Neural cell (in vitro differentiated cells): Measurements from ENCODE around the gene SLC4A2.

Experiments
- CTCF ChIP-seq: fragments of 450-650 bp; IDR thresholded peaks from 2 replicates; pipeline ENCODE4 v1.5.1; 2014; ENCODE audit warnings: antibody characterized with exemption, mild to moderate bottlenecking, moderate library complexity; ENCODE audit not compliant: poor library complexity, severe bottlenecking
- EP300 ChIP-seq: fragments of 450-650 bp; conservative IDR thresholded peaks from 2 replicates; pipeline ENCODE4 v1.6.1; 2014; ENCODE audit warnings: antibody characterized with exemption, mild to moderate bottlenecking, moderate library complexity; ENCODE audit not compliant: poor library complexity, severe bottlenecking
- EZH2 ChIP-seq: fragments of 200-600, 300-800 bp; shearing (Covaris generic), sonication (generic); IDR thresholded peaks from 2 replicates; pipeline ENCODE4 v1.6.1; 2014; ENCODE audit warnings: antibody characterized with exemption, low read length, borderline replicate concordance, mild to moderate bottlenecking; ENCODE audit not compliant: insufficient read depth, poor library complexity, severe bottlenecking
- MXI1 ChIP-seq: fragments of 450-650 bp; conservative IDR thresholded peaks from 2 replicates; pipeline ENCODE4 v1.6.1; 2014; ENCODE audit warnings: antibody characterized with exemption, mild to moderate bottlenecking; ENCODE audit not compliant: poor library complexity, severe bottlenecking
- POLR2AphosphoS5 ChIP-seq: IDR thresholded peaks from 2 replicates; pipeline ENCODE4 v1.6.1; 2012
- RAD21 ChIP-seq: fragments of 450-650 bp; conservative IDR thresholded peaks from 2 replicates; pipeline ENCODE4 v1.6.1; 2014; ENCODE audit warnings: antibody characterized with exemption, mild to moderate bottlenecking, moderate library complexity
- SMC3 ChIP-seq: fragments of 450-650 bp; conservative IDR thresholded peaks from 2 replicates; pipeline ENCODE4 v1.6.1; 2014; ENCODE audit warnings: antibody characterized with exemption, mild to moderate bottlenecking, moderate library complexity; ENCODE audit not compliant: poor library complexity
- TAF1 ChIP-seq: IDR thresholded peaks from 2 replicates; pipeline ENCODE4 v1.6.1; 2012; ENCODE audit warnings: low read depth
- TF ChIP-seq, protein P1 (sequence below): IDR thresholded peaks from 2 replicates; pipeline ENCODE4 v1.6.1; 2012; ENCODE audit warnings: borderline replicate concordance

DNA sequence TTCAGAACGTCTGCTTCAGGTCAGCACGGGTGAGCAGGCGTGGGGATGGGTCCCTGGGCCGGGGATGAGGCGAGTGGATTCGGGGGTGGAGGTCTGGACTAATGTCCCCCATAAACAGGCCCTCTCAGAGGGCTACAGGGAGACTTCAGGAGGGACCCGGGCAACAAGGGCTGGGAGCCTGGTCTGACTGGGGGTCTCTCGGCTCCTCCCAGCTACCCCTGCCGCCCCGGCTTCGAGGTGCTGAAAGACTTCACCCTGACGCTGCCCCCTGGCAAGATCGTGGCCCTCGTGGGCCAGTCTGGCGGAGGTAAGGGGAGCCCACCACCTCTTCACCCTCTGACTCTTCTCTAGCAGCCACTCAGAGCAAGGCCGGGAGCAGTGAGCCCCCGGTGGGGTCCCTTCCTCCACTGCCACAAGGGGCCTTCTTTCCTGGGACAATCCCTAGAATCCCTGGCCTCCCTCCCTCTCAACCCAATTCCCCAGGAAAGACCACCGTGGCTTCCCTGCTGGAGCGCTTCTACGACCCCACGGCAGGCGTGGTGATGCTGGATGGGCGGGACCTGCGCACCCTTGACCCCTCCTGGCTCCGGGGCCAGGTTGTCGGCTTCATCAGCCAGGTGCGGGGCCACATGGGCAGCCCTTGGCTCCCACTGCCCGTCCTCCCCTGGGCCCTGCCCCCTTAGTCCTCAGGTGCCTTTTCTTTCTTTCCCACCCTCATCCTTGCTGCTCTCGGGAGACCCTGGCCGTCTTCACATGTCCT lies 18.6 kb upstream of the SLC4A2 start:
- no peak for TF ChIP-seq CTCF
- TF ChIP-seq POLR2AphosphoS5: no peak
- TF ChIP-seq TAF1: no peak
- TF ChIP-seq EZH2: no peak
- TF ChIP-seq, protein P1, sequence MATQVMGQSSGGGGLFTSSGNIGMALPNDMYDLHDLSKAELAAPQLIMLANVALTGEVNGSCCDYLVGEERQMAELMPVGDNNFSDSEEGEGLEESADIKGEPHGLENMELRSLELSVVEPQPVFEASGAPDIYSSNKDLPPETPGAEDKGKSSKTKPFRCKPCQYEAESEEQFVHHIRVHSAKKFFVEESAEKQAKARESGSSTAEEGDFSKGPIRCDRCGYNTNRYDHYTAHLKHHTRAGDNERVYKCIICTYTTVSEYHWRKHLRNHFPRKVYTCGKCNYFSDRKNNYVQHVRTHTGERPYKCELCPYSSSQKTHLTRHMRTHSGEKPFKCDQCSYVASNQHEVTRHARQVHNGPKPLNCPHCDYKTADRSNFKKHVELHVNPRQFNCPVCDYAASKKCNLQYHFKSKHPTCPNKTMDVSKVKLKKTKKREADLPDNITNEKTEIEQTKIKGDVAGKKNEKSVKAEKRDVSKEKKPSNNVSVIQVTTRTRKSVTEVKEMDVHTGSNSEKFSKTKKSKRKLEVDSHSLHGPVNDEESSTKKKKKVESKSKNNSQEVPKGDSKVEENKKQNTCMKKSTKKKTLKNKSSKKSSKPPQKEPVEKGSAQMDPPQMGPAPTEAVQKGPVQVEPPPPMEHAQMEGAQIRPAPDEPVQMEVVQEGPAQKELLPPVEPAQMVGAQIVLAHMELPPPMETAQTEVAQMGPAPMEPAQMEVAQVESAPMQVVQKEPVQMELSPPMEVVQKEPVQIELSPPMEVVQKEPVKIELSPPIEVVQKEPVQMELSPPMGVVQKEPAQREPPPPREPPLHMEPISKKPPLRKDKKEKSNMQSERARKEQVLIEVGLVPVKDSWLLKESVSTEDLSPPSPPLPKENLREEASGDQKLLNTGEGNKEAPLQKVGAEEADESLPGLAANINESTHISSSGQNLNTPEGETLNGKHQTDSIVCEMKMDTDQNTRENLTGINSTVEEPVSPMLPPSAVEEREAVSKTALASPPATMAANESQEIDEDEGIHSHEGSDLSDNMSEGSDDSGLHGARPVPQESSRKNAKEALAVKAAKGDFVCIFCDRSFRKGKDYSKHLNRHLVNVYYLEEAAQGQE: no peak
- TF ChIP-seq EP300: no peak
- no peak for TF ChIP-seq RAD21
- no peak for TF ChIP-seq SMC3
- no peak for TF ChIP-seq MXI1
